GM18511 (cell line): ENCODE measurements around the gene PYGO2.

Experiments
- ATAC-seq: cut with Tn5 transposase; IDR thresholded peaks from one replicate; pipeline ENCODE4 v1.9.1; 2021; ENCODE audit warnings: mild to moderate bottlenecking, moderate library complexity; ENCODE audit not compliant: unreplicated experiment

PYGO2 gene

GRCh38 chr1:154963643-154964042, 2.1 kb upstream of the PYGO2 start:
- ATAC-seq = no peak

- no peak for ATAC-seq
Measured at GRCh38 chr1:154962795-154963330, 1.3 kb upstream of the PYGO2 start.

GRCh38 chr1:154962156-154962749, 671 bp upstream of the PYGO2 start:
- no peak for ATAC-seq

- ATAC-seq = no peak
Measured at GRCh38 chr1:154960446-154961136, 991 bp downstream of the PYGO2 start.

- ATAC-seq = no peak
Measured at GRCh38 chr1:154959426-154959780, 2.2 kb downstream of the PYGO2 start.

GRCh38 chr1:154958681-154959425, 2.7 kb downstream of the PYGO2 start:
- no peak for ATAC-seq

GRCh38 chr1:154958036-154958435, 3.5 kb downstream of the PYGO2 start:
- no peak for ATAC-seq

GRCh38 chr1:154957091-154957657, 4.4 kb downstream of the PYGO2 start:
- no peak for ATAC-seq

GRCh38 chr1:154956544-154956941, 5.0 kb downstream of the PYGO2 start:
- ATAC-seq = no peak

GRCh38 chr1:154955718-154956543, 5.7 kb downstream of the PYGO2 start, which contains the start of gene PBXIP1:
Gene PBXIP1 (minus strand): TSS chr1:154956099. CDS start chr1:154953721, 2,378 bp downstream.
- ATAC-seq = peak; percentile 77

- peak; percentile 39 for ATAC-seq
Measured at GRCh38 chr1:154955039-154955717, 6.4 kb downstream of the PYGO2 start.

- no peak for ATAC-seq
Measured at GRCh38 chr1:154954541-154954940, 7.0 kb downstream of the PYGO2 start.

GRCh38 chr1:154953611-154954038, 8.0 kb downstream of the PYGO2 start:
- no peak for ATAC-seq

GRCh38 chr1:154952664-154953063, 8.9 kb downstream of the PYGO2 start:
- ATAC-seq = no peak

GRCh38 chr1:154951901-154952657, 9.5 kb downstream of the PYGO2 start:
- no peak for ATAC-seq

- no peak for ATAC-seq
Measured at GRCh38 chr1:154948079-154948478, 13.5 kb downstream of the PYGO2 start.

- ATAC-seq = no peak
Measured at GRCh38 chr1:154945962-154946850, 15.4 kb downstream of the PYGO2 start.
